ENCODE results near the gene UBE4B.

Gene UBE4B

DNA sequence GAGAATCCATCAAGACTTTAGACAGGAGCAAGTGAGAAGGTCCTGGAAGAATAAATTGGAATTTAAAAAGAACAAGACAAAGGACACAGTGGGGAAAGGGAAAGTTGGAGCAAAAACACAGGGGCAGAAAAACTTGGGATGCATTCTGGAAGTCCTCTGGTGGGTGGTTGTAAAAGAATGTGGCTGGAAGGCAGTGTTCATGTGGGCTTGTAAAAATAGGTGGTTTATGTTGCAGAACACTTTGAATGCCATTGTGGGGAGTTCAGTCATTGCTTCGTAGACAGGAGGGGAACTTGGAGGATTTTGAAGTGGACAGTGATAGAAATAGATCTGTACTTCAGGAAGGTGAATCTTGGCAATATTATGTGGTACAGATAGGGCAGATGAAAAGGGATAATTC, 192.8 kb downstream of the UBE4B start:
- no peaks in the 10 kb centered on the region for H3K36me3 ChIP-seq
- no peak for DNase-seq
- TF ChIP-seq, protein P1, sequence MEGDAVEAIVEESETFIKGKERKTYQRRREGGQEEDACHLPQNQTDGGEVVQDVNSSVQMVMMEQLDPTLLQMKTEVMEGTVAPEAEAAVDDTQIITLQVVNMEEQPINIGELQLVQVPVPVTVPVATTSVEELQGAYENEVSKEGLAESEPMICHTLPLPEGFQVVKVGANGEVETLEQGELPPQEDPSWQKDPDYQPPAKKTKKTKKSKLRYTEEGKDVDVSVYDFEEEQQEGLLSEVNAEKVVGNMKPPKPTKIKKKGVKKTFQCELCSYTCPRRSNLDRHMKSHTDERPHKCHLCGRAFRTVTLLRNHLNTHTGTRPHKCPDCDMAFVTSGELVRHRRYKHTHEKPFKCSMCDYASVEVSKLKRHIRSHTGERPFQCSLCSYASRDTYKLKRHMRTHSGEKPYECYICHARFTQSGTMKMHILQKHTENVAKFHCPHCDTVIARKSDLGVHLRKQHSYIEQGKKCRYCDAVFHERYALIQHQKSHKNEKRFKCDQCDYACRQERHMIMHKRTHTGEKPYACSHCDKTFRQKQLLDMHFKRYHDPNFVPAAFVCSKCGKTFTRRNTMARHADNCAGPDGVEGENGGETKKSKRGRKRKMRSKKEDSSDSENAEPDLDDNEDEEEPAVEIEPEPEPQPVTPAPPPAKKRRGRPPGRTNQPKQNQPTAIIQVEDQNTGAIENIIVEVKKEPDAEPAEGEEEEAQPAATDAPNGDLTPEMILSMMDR (IDR thresholded peaks at IDR 0.05; ENCODE audit: low read depth, low read length) = no peak
- H3K9me3 ChIP-seq = no peaks in the 10 kb centered on the region
- H3K4me3 ChIP-seq (ENCODE audit: low read depth, low read length) = no peak overlapping the region
- H3K27me3 ChIP-seq = no peaks in the 10 kb centered on the region
- H3K4me1 ChIP-seq = no peaks in the 10 kb centered on the region

DNA sequence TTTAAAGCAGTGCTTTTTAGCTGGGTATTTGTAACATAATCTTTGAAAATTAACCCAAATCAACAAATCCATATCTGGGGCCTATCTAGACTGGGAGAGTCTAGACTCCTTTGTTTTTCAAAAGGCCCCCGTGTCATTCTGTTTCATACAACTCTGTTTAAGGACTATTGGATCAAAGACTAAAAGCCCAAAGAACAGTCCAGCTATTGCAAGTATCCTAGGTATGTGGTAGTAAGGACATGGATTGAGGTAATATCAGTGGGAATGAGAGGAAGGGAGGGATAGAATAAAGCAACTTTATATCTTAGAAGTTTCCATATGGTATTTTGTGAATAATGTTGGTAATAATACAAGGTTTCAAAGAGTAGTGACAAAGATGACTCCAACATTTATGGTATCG, 195.8 kb downstream of the UBE4B start:
- no peaks in the 10 kb centered on the region for H3K27me3 ChIP-seq
- no peak for DNase-seq
- no peaks in the 10 kb centered on the region for H3K4me1 ChIP-seq
- no peak overlapping the region for H3K4me3 ChIP-seq (ENCODE audit: low read depth, low read length)
- no peaks in the 10 kb centered on the region for H3K36me3 ChIP-seq
- TF ChIP-seq, protein P1 (IDR thresholded peaks at IDR 0.05; ENCODE audit: low read depth, low read length) = no peak
- no peaks in the 10 kb centered on the region for H3K9me3 ChIP-seq

DNA sequence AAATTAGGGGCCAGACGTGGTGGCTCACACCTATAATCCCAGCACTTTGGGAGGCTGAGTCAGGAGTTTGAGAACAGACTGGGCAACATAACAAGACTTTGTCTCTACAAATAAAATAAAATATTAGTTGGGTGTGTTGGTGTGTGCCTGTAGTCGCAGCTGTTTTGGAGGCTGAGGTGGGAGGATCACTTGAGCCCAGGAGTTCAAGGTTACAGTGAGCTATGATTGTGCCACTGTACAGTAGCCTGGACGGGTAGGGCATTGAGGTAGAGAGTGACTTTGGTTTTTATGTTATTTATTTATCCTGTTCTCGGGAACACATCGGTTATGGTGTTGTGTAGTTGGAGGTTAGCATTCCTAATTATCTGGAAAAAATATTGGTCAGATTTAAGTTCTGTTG, 197.1 kb downstream of the UBE4B start:
- no peak for DNase-seq
- H3K36me3 ChIP-seq = no peaks in the 10 kb centered on the region
- no peaks in the 10 kb centered on the region for H3K27me3 ChIP-seq
- H3K4me3 ChIP-seq (ENCODE audit: low read depth, low read length) = no peak overlapping the region
- TF ChIP-seq, protein P1 (IDR thresholded peaks at IDR 0.05; ENCODE audit: low read depth, low read length) = no peak
- H3K4me1 ChIP-seq = no peaks in the 10 kb centered on the region
- H3K9me3 ChIP-seq = no peaks in the 10 kb centered on the region
